GM19467 (cell line): Measurements from ENCODE around the gene PRKACA.

ENCODE experiments used
- ATAC-seq: cut with Tn5 transposase; IDR thresholded peaks from one replicate; pipeline ENCODE4 v1.9.1; 2021; ENCODE audit warnings: mild to moderate bottlenecking, moderate library complexity; ENCODE audit not compliant: unreplicated experiment

PRKACA gene

DNA sequence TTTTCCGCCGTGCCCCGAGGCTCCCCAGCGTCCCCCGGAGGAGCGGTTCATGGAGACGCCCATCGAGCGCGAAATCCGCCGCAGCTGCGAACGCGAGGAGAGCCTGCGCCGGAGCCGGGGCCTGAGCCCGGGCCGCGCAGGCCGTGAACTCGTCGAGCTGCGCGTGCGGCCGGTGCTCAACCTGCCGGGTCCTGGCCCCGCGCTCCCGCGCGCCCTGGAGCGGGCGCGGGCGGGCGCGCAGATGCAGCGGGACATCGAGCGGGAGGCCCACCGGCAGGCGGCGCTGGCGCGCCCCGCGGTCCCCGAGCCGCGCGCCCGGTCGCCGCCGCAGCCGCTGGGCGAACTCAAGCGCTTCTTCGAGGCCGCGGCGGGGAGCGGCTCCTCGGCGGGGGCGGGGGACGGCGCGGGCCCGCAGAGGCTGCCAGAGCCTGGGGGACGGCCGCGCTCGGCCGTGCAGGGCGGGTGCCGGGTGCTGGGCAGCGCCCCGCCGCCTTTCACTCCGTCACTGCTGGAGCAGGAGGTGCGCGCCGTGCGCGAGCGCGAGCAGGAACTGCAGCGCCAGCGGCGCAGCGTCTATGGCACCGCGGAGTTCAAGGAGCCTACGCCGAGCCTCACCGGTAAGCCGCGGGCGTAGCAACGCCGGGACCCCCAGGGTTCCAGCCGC lies 44.2 kb downstream of the PRKACA start:
- ATAC-seq, result peak; percentile 44

DNA sequence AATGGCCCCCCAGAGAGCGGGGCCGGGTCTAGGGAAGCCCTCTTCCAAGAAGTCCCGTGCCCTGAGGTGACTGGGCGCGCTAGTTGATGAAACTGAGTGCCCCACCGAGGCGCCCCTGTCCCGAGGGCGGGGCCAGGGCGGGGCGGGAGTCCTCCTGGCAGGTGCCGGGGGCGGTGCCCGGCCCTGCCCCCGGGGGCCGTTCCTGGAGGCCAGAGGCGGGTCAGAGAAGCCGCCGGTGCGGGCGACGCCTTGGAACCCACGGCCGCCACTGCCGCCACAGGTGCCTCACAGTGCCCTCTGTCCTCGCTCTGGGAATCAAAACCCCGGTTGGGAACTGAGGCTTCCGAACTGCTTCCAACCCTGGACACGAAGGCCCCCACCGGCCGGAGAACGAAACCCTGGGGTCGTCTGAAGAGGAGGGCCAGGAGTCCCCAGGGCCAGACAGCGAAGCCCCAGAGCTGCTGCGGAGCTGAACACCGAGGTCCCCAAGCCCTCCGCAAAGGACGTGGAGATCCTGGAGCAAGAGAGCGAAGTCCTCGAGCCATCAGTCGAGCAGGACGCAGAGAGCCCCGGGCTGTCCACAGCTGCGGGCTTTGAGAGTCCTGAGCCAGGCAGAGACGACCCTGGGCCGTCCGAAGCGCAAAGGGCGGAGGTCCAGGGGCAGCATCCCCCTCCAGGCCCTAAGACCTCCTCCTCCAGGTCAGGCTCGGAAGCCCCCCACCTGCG lies 44.9 kb downstream of the PRKACA start, which contains the start of gene MISP3:
Gene MISP3 (plus strand): TSS at position 252 of the 726 bp plus-strand sequence. CDS start 524 bp downstream, outside the sequence.
- no peak for ATAC-seq

GRCh38 chr19:14070268-14071050 lies 47.1 kb downstream of the PRKACA start:
- ATAC-seq, result no peak

DNA sequence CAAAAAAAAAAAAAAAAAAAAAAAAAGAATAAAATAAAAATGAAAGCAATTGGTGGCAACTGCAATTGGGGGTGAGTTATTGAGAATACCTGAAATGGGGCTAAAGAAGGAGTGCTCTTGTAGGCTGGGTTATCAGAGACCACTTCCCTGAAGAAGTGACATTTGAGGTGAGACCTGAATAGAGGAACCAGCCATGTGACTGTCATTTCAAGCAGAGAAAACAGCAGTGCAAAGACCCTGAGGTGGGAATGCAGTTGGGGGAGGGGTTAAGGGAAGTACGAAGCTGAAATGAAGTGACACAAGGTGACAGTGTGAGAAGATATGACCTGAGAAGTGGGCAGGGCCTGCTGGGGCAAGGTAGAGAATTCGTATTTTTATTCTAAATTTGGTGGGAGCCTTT lies 51.4 kb downstream of the PRKACA start:
- no peak for ATAC-seq

- no peak for ATAC-seq
Observed at GRCh38 chr19:14063105-14063504, 54.5 kb downstream of the PRKACA start.

- ATAC-seq, result no peak
Observed at GRCh38 chr19:14062558-14062855, 55.1 kb downstream of the PRKACA start.

DNA sequence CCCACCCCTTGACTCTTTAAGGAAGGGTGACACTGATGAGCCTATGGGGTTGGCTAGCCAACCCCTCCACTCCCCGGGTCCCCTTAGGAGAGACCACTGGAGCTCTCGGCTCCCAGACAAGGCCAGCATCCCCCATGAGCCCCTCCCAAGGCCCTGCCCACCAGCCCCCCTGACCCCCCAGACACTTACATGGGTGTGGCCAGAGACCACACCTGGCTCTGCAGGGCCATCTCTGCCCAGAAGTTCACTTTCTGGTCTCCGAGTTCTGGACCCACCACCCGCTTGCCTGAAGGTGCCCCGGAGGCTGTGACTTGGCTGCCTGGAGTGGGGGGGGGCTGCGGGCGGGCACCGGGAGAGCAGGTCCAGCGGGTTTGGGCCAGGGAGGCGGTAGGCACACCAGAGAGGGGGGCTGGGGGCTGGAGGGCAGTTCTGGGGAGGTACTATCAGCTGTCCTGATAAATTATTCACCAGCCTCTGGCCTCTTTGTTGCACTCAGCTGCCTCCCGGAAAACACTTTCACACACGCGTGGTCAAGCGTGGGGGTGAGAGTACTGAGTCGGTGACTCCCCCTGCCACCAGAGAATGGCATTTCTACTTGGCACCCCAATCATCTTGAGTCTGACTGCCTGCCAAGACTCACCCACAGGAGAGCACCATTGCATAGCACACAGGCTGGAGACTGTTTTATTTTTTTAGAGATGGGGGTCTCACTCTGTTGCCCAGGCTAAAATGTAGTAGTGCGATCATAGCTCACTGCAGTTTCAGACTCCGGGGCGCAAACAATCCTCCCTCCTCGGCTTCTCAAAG lies 55.6 kb downstream of the PRKACA start, which contains the start of gene PALM3:
Gene PALM3 (minus strand): TSS at position 326 of the 807 bp plus-strand sequence. CDS start 96 bp downstream, at position 230.
- no peak for ATAC-seq

DNA sequence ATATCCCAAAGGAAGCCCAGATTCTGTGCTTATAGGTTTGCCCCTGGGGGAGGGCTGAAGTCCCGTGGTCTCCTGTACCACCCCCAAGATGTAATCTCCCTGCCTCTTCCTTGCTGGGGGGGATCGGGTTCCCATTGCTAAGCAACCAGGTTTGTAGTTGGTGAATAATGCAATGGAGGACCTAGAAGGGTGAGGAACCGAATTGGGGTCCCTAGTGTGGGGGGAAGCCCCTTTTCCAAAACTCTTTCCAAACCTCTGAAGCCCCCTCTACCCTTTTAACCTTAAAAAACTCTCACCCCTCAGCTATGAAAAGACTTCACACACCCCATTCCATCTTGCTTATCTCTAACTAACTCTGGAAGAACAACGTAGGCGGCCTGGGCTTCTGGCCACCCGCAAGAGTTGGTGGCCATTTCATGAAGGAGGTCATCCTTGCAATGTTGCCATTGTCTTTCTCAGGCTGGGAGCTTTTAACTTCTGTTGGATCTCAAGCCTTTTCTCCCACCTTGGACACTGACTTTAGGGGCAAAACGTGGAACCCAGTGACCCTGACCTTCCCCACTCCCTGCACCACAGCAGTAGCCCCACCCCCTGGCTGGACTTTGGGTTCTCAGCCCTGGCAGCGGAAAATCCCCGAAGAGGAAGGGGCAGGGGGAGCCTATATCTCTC lies 56.3 kb downstream of the PRKACA start:
- ATAC-seq, result no peak

DNA sequence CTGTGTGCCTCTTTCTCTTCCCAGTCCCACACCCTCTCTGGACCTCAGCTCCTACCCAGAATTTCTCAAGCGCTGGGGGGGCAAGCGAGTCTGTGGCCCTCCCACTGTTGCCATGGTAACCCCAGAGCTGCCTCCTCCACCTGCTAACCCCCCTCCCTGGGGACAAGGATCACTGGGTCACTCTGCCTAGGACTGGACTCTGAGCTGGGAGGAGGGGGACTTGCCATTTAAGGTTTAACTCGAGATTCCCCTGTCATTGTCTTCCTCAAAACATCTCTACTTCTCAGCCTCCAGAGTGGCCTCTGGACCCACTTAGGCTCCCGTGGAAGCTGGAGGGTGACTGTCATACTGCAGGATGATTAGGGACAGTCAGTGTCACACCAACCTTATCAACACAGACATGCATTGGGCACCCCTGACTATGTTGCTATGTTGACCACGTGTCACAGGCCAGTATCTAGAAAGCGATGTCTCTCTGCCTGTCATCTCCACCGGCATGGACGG lies 57.9 kb downstream of the PRKACA start:
- no peak for ATAC-seq

DNA sequence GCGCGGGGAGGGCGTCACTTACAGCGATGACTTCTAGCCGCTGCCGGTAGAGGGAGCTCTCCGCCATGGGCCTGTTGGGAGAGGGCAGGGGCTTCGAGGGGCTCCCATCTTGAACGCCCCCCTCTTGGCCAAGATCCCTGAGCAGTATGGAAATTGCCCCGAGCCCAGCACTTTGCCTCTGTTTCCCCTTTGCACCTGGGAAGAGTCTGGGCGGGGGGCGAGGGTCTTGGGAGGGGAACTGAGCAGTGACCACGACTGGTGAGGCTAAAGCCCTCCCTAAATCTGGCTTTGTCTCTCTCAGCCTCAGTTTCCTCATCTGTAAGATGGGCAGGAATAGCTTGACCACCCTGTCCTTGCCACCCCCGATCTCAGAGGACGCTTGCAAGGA lies 58.5 kb downstream of the PRKACA start:
- no peak for ATAC-seq

- no peak for ATAC-seq
Observed at GRCh38 chr19:14058182-14059092, 59.1 kb downstream of the PRKACA start.

GRCh38 chr19:14056741-14057356 lies 60.7 kb downstream of the PRKACA start:
- no peak for ATAC-seq

GRCh38 chr19:14056069-14056666 lies 61.4 kb downstream of the PRKACA start:
- ATAC-seq, result no peak

GRCh38 chr19:14055396-14055795 lies 62.2 kb downstream of the PRKACA start:
- no peak for ATAC-seq

- ATAC-seq, result no peak
Observed at GRCh38 chr19:14054721-14055120, 62.8 kb downstream of the PRKACA start.

GRCh38 chr19:14054099-14054498 lies 63.5 kb downstream of the PRKACA start:
- ATAC-seq, result no peak

- no peak for ATAC-seq
Observed at GRCh38 chr19:14053500-14053899, 64.1 kb downstream of the PRKACA start.

- ATAC-seq, result no peak
Observed at GRCh38 chr19:14053032-14053431, 64.5 kb downstream of the PRKACA start.
